ENCODE results near the gene HNRNPK. TPM values are rescaled to one million over a fixed set of nuclear protein-coding genes. Genes with fewer than 3 reads are reported as not detected.

The HNRNPK gene
- total RNA-seq, 1 donor from 2014 or later, result 392 TPM

DNA sequence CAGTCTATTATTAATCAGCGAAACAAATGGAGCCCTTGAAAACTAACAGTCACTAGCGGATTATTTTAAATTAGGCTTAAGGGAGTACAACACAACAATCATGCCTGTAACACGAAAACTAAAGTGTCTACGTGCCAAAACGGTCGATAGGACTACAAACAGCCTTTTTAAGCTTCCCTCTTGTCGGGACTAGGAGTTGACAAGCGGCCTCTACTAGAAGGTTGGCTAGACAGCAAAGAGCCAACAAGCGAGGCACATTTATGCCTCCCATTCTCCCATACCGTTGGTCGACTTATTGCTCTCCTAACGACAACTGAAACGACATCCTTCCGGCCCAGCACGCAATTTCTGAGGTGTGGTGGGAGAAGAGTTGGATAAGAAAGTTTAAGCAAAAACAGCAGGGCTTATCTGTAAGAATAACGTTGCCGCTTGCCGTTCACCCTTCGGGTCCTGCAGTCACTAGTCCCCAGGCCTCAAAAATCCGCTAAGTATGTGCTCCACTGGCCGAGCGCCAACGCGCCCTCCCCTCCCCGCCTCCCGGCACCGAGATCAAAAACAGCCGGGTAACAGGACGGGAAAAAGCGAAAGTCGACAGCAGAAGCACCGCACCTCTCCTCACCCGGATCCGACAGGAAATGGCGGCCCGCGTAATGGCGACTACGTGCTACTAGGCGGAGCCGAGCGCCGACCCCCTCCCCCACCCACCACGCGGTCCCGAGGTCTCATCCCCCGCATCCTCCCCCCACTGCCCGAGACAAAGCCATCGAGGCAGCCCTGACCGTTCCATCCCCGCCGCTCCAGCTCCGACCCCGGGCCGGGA is 813 bp downstream of the HNRNPK start:
- Mint-ChIP-seq H3K27ac (ENCODE audit: unreplicated experiment) (peak overlapping the region; percentile 100), H3K36me3 (ENCODE audit: low read depth) (peaks cover 34% of the 10 kb centered on the region), H3K9me3 (ENCODE audit: low read depth) (no peaks in the 10 kb centered on the region), H3K27me3 (ENCODE audit: low read depth) (no peaks in the 10 kb centered on the region), H3K4me3 (ENCODE audit: unreplicated experiment) (peak overlapping the region; percentile 86), H3K4me1 (ENCODE audit: low read depth) (peaks cover 52% of the 10 kb centered on the region)
- TF ChIP-seq, protein P1, sequence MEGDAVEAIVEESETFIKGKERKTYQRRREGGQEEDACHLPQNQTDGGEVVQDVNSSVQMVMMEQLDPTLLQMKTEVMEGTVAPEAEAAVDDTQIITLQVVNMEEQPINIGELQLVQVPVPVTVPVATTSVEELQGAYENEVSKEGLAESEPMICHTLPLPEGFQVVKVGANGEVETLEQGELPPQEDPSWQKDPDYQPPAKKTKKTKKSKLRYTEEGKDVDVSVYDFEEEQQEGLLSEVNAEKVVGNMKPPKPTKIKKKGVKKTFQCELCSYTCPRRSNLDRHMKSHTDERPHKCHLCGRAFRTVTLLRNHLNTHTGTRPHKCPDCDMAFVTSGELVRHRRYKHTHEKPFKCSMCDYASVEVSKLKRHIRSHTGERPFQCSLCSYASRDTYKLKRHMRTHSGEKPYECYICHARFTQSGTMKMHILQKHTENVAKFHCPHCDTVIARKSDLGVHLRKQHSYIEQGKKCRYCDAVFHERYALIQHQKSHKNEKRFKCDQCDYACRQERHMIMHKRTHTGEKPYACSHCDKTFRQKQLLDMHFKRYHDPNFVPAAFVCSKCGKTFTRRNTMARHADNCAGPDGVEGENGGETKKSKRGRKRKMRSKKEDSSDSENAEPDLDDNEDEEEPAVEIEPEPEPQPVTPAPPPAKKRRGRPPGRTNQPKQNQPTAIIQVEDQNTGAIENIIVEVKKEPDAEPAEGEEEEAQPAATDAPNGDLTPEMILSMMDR (IDR thresholded peaks at IDR 0.05), result no peak
- DNase-seq (ENCODE audit: low spot score), result peak; percentile 94

DNA sequence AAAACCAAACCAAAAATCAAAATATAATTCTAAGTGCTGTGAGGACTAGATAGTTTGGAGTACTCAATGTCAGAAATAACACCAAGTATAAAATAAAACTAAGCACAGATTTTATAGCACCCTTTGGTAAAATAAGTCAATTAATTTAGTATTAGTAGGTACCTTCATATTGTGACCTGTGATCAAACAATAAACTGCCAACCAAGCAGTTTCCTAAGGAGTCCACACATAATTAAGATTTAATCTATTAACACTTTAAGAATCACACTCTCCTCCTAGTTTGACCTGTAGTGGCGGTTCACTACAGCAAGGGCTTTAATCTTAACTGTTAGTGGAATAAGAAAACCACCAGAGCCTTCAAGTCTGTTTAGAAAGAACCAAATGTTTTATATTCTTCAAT is 2.8 kb downstream of the HNRNPK start:
- peaks cover 50% of the 10 kb centered on the region for H3K4me1 Mint-ChIP-seq (ENCODE audit: low read depth)
- DNase-seq (ENCODE audit: low spot score), result no peak
- no peaks in the 10 kb centered on the region for H3K9me3 Mint-ChIP-seq (ENCODE audit: low read depth)
- peaks cover 42% of the 10 kb centered on the region for H3K36me3 Mint-ChIP-seq (ENCODE audit: low read depth)
- TF ChIP-seq, protein P1 (IDR thresholded peaks at IDR 0.05), result peak; percentile 12
- no peaks in the 10 kb centered on the region for H3K27me3 Mint-ChIP-seq (ENCODE audit: low read depth)
- peak overlapping the region; percentile 86 for H3K4me3 Mint-ChIP-seq (ENCODE audit: unreplicated experiment)
- H3K27ac Mint-ChIP-seq (ENCODE audit: unreplicated experiment), result peak overlapping the region; percentile 100

DNA sequence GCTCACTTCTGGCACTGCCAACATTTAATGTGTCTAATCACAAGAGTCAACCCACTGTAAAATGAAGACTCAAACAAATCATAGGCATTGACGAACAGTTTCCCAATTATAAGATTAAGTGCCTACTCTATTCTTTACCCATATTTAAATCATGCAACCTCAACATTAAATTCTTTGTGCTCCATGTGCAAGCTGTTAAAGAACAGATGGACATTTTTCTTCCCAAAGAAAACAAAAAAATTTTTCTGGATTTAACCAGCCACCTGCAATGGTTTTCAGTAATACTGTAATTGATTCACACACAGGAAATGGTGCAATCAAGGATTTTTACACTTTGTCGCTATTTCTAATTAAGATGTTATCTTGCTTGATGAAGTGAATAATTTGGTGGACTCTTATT is 3.6 kb downstream of the HNRNPK start:
- Mint-ChIP-seq H3K27me3 (ENCODE audit: low read depth) (no peaks in the 10 kb centered on the region), H3K4me1 (ENCODE audit: low read depth) (peaks cover 45% of the 10 kb centered on the region), H3K27ac (ENCODE audit: unreplicated experiment) (peak overlapping the region; percentile 76), H3K9me3 (ENCODE audit: low read depth) (no peaks in the 10 kb centered on the region), H3K36me3 (ENCODE audit: low read depth) (peaks cover 51% of the 10 kb centered on the region), H3K4me3 (ENCODE audit: unreplicated experiment) (peak overlapping the region; percentile 86)
- no peak for DNase-seq (ENCODE audit: low spot score)
- TF ChIP-seq, protein P1 (IDR thresholded peaks at IDR 0.05), result no peak

DNA sequence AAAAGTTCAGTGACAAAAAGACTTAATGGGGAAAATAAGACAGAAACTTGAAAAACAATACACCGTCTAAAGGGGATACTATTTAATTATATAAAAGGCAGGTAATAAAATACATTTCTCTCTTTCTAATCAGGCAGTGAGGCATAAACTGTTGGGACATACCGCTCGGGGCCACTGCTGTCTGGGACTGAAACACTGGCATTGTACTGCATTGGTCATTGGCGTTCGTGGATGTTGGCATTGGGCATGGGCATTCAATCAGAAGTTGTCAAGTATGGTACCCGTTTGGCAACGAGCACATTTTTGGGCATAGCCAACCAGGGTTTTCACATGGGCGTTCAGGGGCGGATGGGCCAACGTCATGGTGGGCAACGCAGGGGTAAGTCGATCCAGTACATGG is 4.7 kb downstream of the HNRNPK start:
- peaks cover 45% of the 10 kb centered on the region for H3K4me1 Mint-ChIP-seq (ENCODE audit: low read depth)
- H3K4me3 Mint-ChIP-seq (ENCODE audit: unreplicated experiment), result peak overlapping the region; percentile 28
- no peaks in the 10 kb centered on the region for H3K9me3 Mint-ChIP-seq (ENCODE audit: low read depth)
- TF ChIP-seq, protein P1 (IDR thresholded peaks at IDR 0.05), result no peak
- H3K27me3 Mint-ChIP-seq (ENCODE audit: low read depth), result no peaks in the 10 kb centered on the region
- peak overlapping the region; percentile 76 for H3K27ac Mint-ChIP-seq (ENCODE audit: unreplicated experiment)
- DNase-seq (ENCODE audit: low spot score), result no peak
- peaks cover 61% of the 10 kb centered on the region for H3K36me3 Mint-ChIP-seq (ENCODE audit: low read depth)

DNA sequence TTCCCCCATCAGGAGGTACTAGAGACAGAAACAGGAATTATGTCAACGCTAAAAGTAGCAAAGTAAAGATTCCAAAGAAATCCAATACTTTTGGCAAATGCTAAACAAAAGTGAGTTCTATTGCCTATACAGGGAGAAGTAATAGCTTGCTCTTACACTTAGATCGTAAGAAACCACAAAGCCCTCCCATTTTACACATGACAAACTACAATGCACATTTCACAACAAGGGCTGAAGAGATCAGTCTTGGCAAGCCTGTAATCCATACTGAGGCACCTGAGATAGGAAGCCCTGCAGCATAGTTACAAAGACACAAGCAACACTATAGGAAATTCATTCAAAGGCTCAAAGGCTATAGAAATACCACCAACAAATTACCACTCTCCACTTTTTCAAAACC is 7.7 kb downstream of the HNRNPK start:
- no peak overlapping the region for H3K4me3 Mint-ChIP-seq (ENCODE audit: unreplicated experiment)
- H3K27ac Mint-ChIP-seq (ENCODE audit: unreplicated experiment), result no peak overlapping the region
- TF ChIP-seq, protein P1 (IDR thresholded peaks at IDR 0.05), result no peak
- peaks cover 72% of the 10 kb centered on the region for H3K36me3 Mint-ChIP-seq (ENCODE audit: low read depth)
- DNase-seq (ENCODE audit: low spot score), result no peak
- H3K27me3 Mint-ChIP-seq (ENCODE audit: low read depth), result no peaks in the 10 kb centered on the region
- peaks cover 49% of the 10 kb centered on the region for H3K4me1 Mint-ChIP-seq (ENCODE audit: low read depth)
- H3K9me3 Mint-ChIP-seq (ENCODE audit: low read depth), result no peaks in the 10 kb centered on the region
